ENCODE results near the gene FGGY. TPM values are rescaled to one million over a fixed set of nuclear protein-coding genes. Genes with fewer than 3 reads are reported as not detected.
"Not testable (repeated sequence)": the region's sequence is repeated elsewhere in the genome, so short reads cannot be mapped to it uniquely, and the experiment has no call there.

FGGY gene
- polyA plus RNA-seq, 6 donors from 2014 or later, result 6.1 to 12.0 (median 7.3) TPM

DNA sequence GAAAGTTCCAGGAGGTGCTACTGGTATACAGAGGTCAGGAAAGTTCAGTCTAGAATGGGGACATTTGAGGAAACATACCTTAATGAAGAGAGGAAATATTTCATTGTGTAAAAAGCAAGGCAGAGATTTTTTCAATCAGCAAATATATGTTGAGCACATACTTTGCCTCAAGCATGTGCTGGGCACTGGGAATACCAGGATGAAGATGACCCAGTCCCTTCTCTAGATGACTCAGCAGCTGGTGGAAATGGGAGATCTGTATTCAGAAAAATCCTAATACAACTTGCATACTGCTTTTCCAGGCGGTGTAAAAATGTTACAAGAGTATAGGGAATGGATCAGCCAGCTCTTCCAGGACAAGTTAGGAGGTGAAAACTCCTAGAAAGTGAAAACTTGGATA lies 229.3 kb downstream of the FGGY start:
- Mint-ChIP-seq H3K36me3 (peaks cover 0 to 7% of the 10 kb centered on the region in 2 donors), H3K4me1 (no peaks in the 10 kb centered on the region), H3K4me3 (no peak overlapping the region), H3K27ac (peak overlapping the region in 1 of 6 donors; percentile 69), H3K9me3 (no peaks in the 10 kb centered on the region), H3K27me3 (no peaks in the 10 kb centered on the region)
- ATAC-seq (ENCODE audit: low read depth in 2 of 2) (no peak), DNase-seq (no peak)

DNA sequence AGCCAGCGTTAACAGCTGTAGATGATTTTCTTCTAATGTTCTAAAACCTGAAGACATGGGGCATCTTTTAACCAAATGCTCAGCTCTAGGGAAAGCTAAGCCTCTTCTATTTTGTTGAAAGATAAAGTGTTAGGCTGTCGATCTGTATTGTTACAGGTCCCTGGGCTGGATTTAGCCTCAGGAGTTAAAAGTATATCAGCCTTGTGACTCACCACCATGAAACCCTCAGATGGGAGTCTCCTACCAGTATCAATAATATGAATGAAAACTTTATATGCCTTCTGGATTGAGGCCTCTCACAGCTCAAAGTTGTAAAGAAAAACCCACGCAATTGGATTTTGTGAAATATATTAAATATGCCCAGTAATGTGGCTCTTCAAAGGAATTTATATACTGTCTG lies 231.6 kb downstream of the FGGY start:
- H3K27ac Mint-ChIP-seq, result no peak overlapping the region
- H3K4me1 Mint-ChIP-seq, result peaks cover 0 to 7% (median 4%) of the 10 kb centered on the region in 3 donors
- H3K36me3 Mint-ChIP-seq, result peaks cover 0 to 13% of the 10 kb centered on the region in 2 donors
- DNase-seq (no peak), ATAC-seq (ENCODE audit: low read depth in 2 of 2) (no peak)
- peaks cover 0 to 4% (median 0%) of the 10 kb centered on the region in 7 donors for H3K9me3 Mint-ChIP-seq
- no peak overlapping the region for H3K4me3 Mint-ChIP-seq
- no peaks in the 10 kb centered on the region for H3K27me3 Mint-ChIP-seq

DNA sequence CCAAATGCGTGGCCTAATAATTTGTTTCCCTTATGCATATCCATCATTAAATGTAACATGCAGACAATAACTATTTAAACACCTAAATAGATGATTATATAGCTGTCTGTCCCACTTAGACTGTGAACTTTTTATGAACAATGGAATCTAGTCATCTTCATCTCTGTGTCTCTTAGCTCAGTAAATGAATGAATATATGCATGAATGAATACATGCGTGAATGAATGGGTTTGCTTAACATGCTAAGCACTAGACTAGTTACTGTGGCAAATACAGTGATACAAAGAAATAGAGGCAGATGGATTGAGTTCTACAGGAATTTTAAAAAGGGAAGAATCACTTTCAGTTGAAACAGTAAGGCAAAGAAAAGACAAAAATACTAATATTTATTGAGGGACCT lies 232.0 kb downstream of the FGGY start:
- H3K27ac Mint-ChIP-seq, result no peak overlapping the region
- no peak for DNase-seq
- peaks cover 0 to 7% (median 4%) of the 10 kb centered on the region in 3 donors for H3K4me1 Mint-ChIP-seq
- H3K36me3 Mint-ChIP-seq, result peaks cover 0 to 13% of the 10 kb centered on the region in 2 donors
- no peaks in the 10 kb centered on the region for H3K27me3 Mint-ChIP-seq
- peaks cover 0 to 4% (median 0%) of the 10 kb centered on the region in 7 donors for H3K9me3 Mint-ChIP-seq
- no peak for ATAC-seq (ENCODE audit: low read depth in 2 of 2)
- no peak overlapping the region for H3K4me3 Mint-ChIP-seq

DNA sequence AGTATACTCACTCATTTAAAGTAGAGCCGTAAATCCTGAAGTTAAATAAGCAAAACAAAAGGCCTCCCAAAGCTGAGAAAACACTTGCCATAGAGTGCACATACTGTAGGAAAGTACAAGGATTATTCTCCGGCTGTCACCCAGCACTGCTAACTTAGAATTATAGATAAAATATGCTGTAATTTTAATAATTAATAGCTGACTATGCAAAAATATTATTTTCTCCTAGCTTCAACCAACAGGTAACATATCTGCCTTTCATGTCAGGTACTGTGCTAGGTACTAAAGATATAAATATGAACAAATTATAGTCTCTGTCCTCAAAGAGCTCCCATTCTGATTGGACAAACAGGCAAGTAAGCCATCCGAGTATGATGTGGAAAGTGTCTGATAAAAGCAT lies 233.2 kb downstream of the FGGY start:
- Mint-ChIP-seq H3K27me3 (no peaks in the 10 kb centered on the region), H3K4me1 (peaks cover 0 to 7% (median 4%) of the 10 kb centered on the region in 3 donors), H3K27ac (no peak overlapping the region), H3K9me3 (peaks cover 0 to 4% (median 2%) of the 10 kb centered on the region in 7 donors), H3K4me3 (no peak overlapping the region), H3K36me3 (peaks cover 0 to 13% of the 10 kb centered on the region in 2 donors)
- no peak for ATAC-seq (ENCODE audit: low read depth in 2 of 2)
- DNase-seq, result no peak

DNA sequence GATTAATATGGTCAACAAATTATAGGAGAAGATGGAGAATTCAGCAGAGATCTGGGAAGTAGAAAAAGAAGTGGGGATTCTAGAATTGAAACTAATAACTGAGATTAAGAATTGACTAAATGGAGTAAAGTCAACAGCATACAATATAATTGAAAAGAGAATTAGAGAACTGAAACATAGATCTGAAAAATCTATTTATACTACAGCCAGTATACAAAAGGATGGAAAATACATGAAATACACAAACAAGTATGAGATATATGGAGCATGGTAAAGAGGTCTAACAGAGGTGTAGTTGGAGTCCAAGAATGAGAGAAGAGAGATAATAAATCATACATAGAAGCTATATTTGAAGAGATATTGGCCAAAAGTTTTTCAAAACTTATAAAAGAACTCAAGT lies 235.2 kb downstream of the FGGY start:
- peaks cover 0 to 4% (median 2%) of the 10 kb centered on the region in 7 donors for H3K9me3 Mint-ChIP-seq

DNA sequence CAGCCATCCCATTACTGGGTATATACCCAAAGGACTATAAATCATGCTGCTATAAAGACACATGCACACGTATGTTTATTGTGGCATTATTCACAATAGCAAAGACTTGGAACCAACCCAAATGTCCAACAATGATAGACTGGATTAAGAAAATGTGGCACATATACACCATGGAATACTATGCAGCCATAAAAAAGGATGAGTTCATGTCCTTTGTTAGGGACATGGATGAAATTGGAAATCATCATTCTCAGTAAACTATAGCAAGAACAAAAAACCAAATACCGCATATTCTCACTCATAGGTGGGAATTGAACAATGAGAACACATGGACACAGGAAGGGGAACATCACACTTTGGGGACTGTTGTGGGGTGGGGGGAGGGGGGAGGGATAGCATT lies 241.6 kb downstream of the FGGY start:
- H3K4me3 Mint-ChIP-seq; DNase-seq; ATAC-seq (ENCODE audit: low read depth in 2 of 2); H3K27me3 Mint-ChIP-seq; H3K27ac Mint-ChIP-seq; H3K4me1 Mint-ChIP-seq; H3K36me3 Mint-ChIP-seq; H3K9me3 Mint-ChIP-seq: not testable (repeated sequence)

More for the DNA sequence above, 235.2 kb downstream of the FGGY start:
- Mint-ChIP-seq H3K4me1 (peaks cover 0 to 7% (median 4%) of the 10 kb centered on the region in 3 donors), H3K36me3 (peaks cover 0 to 13% of the 10 kb centered on the region in 2 donors), H3K27ac (no peak overlapping the region), H3K4me3 (no peak overlapping the region), H3K27me3 (no peaks in the 10 kb centered on the region)
- no peak for ATAC-seq (ENCODE audit: low read depth in 2 of 2)
- no peak for DNase-seq

DNA sequence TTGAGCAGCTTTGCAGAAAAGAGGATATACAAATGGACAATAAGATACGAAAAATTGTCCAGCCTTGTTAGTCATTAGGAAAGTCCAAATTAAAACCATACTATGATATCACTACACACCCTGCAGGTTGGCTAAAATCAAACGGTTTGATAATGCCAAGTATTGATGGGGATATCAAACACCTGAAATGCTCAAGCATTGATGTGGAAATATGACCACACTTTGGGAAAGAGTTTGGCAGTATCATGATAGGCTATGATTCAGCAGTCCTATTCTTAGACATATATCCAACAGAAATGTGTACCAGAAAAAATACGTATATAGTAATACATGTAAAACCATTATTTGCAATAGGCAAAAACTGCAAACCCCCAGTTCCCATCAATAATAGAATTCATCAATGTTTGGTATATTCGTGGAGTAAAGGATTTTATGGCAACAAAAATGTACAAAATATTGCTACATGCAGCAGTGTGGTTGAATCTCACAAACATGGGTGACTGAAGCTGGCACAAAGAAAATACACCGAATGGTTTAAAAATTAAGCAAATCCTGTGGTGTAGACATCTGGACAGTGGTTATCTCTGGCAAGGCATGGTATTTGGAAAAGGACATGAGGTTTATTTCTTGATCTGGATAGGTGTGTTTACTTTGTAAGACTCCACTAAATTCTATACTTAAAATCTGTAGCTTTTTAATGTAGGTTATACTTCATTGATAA lies 243.2 kb downstream of the FGGY start:
- H3K4me1 Mint-ChIP-seq, result no peaks in the 10 kb centered on the region
- peaks cover 0 to 2% (median 0%) of the 10 kb centered on the region in 7 donors for H3K9me3 Mint-ChIP-seq
- no peaks in the 10 kb centered on the region for H3K36me3 Mint-ChIP-seq
- peak overlapping the region in 2 of 6 donors; percentile 6 to 52 for H3K27ac Mint-ChIP-seq
- H3K4me3 Mint-ChIP-seq, result no peak overlapping the region
- H3K27me3 Mint-ChIP-seq, result no peaks in the 10 kb centered on the region
- DNase-seq (no peak), ATAC-seq (ENCODE audit: low read depth in 2 of 2) (no peak)

DNA sequence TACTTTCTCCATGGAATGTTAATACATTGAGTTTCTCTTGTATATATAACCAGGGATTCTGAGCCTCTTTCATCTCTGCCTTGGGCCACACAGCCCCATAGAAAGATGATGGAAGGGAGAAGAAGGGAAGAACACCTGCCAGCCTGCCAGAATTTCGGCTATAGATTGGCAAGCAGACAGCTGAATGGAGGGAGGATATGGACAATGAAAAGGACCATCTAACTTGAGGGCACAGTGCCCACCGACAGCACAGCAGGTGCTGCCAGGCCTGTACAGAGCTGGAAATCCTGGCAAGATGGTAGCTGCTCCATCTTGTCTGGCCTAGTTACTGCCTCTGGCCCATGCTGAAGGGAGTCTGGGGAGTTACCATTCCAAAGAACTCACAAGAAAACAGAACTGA lies 244.3 kb downstream of the FGGY start:
- Mint-ChIP-seq H3K27me3 (no peaks in the 10 kb centered on the region), H3K4me1 (no peaks in the 10 kb centered on the region), H3K36me3 (no peaks in the 10 kb centered on the region), H3K9me3 (peaks cover 0 to 2% (median 0%) of the 10 kb centered on the region in 7 donors), H3K4me3 (no peak overlapping the region), H3K27ac (peak overlapping the region in 3 of 6 donors; percentile 71 to 77 (median 73))
- ATAC-seq (ENCODE audit: low read depth in 2 of 2) (no peak), DNase-seq (no peak)

DNA sequence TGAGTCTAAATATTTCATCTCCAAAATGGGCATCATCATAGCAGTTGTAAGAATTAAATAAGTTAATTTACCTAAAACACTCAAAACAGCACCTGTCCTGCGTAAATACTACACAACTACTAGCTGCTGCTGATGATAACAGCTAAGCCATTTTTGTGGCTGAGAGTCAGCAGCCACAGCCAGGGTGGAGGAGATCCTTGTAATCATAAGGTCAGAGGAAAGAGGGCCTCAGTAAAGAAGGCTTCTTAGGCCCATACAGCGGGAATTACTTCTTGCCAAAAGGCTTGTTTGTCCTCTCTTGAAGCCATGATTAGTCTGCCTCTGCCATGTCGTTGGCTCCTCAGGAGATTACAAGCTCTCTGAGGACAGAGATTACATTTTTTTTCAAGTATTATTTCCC lies 245.0 kb downstream of the FGGY start:
- Mint-ChIP-seq H3K27ac (no peak overlapping the region), H3K36me3 (no peaks in the 10 kb centered on the region), H3K9me3 (peaks cover 0 to 2% (median 0%) of the 10 kb centered on the region in 7 donors), H3K4me3 (no peak overlapping the region), H3K4me1 (no peaks in the 10 kb centered on the region), H3K27me3 (no peaks in the 10 kb centered on the region)
- ATAC-seq (ENCODE audit: low read depth in 2 of 2) (no peak), DNase-seq (no peak)

DNA sequence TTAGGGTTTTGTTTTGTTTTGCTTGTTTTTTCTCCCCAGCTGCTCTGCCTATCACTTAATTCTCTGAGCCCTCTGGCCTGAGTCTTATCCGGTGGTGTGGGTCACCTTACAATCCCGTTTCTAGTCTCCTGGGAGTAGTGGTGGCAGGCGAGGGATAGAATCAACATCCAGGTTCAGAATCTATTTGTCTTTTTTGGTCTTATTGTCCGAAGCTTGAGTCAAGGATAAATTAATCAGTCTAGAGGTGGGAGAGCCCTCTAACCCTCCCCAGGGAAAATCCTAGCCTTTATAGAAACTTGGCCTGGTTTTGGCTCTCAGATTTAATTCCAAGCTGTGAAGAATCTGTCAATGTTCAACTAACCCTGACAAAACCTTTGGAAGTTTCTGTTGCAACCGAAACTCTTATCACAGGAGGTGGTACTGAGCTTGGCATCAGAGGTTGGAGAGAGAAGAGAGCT lies 246.3 kb downstream of the FGGY start:
- Mint-ChIP-seq H3K9me3 (no peaks in the 10 kb centered on the region), H3K27ac (no peak overlapping the region), H3K36me3 (no peaks in the 10 kb centered on the region), H3K4me3 (no peak overlapping the region), H3K4me1 (no peaks in the 10 kb centered on the region), H3K27me3 (no peaks in the 10 kb centered on the region)
- DNase-seq (no peak), ATAC-seq (ENCODE audit: low read depth in 2 of 2) (no peak)

DNA sequence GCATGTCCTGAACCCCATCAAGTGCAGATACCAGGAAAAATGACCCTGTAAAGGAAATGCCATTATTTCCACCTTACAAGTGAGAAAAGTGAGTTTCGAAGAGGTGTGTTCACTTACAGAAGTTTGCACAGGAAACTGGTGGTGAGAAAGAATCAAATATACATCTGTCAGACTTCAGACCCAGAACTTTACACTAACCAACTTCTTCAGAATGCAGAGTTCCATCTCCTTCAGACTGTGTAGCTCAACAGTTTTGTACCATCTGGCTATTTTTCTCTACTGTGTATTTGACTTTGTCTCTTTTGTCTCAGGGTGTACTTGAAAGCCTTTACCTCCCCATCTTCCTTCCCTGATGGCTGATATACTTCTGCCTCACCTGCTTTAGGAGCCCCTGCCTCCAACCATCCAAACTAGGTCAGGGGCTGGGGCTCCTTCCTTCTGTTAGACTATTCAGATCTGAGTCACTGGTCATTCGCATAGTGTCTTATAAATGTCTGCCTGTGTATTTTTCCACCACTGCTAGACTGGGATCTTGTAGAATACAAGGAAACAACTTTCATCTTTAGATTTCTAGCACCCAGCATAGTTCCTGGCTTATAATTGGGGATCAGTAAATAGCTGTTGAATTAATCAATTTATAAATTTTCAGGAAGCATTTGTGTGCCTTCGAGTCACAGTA lies 247.9 kb downstream of the FGGY start:
- ATAC-seq (ENCODE audit: low read depth in 2 of 2) (no peak), DNase-seq (no peak)
- no peaks in the 10 kb centered on the region for H3K9me3 Mint-ChIP-seq
- H3K36me3 Mint-ChIP-seq, result no peaks in the 10 kb centered on the region
- no peaks in the 10 kb centered on the region for H3K27me3 Mint-ChIP-seq
- H3K4me3 Mint-ChIP-seq, result no peak overlapping the region
- H3K27ac Mint-ChIP-seq, result peak overlapping the region in 1 of 6 donors; percentile 76
- H3K4me1 Mint-ChIP-seq, result no peaks in the 10 kb centered on the region

DNA sequence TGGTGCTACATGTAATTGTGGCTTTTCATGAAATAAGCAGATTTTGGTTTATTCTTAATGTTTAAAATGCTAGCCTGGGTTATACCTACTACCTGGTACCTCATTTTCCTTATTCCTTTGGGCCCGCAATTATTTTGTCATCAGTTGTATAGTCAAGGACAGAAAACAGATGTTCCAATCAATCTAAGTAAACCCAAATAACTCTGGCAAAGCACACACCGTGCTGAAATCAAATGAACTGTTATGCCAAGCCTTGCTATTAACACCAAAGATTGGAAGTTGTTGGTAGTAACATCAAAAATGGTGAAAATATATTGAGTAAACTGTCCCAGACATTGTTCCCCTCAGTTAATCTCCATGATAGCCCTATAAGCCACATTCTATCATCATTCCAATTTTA lies 248.9 kb downstream of the FGGY start:
- H3K36me3 Mint-ChIP-seq, result no peaks in the 10 kb centered on the region
- no peak overlapping the region for H3K27ac Mint-ChIP-seq
- ATAC-seq (ENCODE audit: low read depth in 2 of 2) (no peak), DNase-seq (no peak)
- H3K4me1 Mint-ChIP-seq, result no peaks in the 10 kb centered on the region
- H3K4me3 Mint-ChIP-seq, result no peak overlapping the region
- H3K27me3 Mint-ChIP-seq, result no peaks in the 10 kb centered on the region
- H3K9me3 Mint-ChIP-seq, result peaks cover 0 to under 1% (median 0%) of the 10 kb centered on the region in 7 donors

DNA sequence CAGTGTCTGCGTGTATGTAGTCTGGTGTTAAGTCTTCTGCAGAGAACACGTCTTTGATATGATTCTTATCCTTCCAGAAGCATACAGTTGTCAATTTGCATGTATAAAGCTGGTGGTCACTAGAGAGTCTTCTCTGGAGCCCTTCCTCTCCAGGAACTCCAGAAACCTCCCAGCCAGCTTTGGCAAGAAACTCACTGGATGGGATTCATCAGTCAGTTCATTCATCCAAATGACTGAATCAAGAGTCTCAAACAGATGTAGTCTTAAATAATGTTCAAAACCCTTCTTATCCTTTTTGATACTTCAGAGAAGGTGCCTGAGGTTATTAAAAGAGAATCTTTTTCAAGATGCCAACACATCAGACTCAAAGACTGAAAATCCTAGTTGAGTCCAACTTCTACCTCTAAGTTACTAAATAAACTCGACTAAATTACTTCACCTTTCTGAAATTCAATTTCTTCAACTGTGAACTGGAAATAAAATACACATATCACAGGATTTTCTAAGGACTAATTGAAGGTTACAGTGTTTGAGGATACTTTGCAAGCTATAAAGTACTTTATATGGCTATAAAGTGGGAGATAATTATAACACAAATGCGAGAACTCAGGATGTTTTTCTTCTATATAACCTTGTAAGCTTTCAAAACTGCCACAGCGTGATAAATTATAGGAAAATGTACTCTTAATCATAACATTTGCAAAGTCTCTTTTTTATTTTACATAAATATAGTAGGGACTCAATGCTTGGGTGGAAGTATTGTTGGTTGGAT lies 252.4 kb downstream of the FGGY start:
- Mint-ChIP-seq H3K27ac (no peak overlapping the region), H3K4me3 (no peak overlapping the region), H3K9me3 (peaks cover 0 to 2% (median 0%) of the 10 kb centered on the region in 7 donors), H3K36me3 (peaks cover 3 to 4% of the 10 kb centered on the region in 2 donors), H3K27me3 (no peaks in the 10 kb centered on the region), H3K4me1 (peaks cover 6 to 13% (median 6%) of the 10 kb centered on the region in 3 donors)
- DNase-seq (no peak), ATAC-seq (ENCODE audit: low read depth in 2 of 2) (no peak)
